GM06990 (cell line): ENCODE measurements around the gene CAMK2A.

Experiments
- DNase-seq: peaks from one replicate; pipeline ENCODE4 v3.0.0-alpha.2; 2011; ENCODE audit not compliant: insufficient read length; ENCODE audit errors: extremely low read depth
- H3K27me3 ChIP-seq: replicated peaks from 2 replicates; pipeline ENCODE4 v1.6.0; 2011; ENCODE audit warnings: low read length; ENCODE audit not compliant: control insufficient read depth, insufficient read depth
- H3K36me3 ChIP-seq: 2 replicates; pipeline ENCODE4 v1.5.1; 2011; ENCODE audit warnings: low read length; ENCODE audit not compliant: control insufficient read depth, insufficient read depth
- H3K4me3 ChIP-seq: replicated peaks from 2 replicates; pipeline ENCODE4 v1.5.1; 2011; ENCODE audit warnings: low read depth, mild to moderate bottlenecking, control low read depth, low read length
- CTCF ChIP-seq: IDR thresholded peaks from 2 replicates; pipeline ENCODE4 v1.5.1; 2011; ENCODE audit warnings: low read length, control low read depth, mild to moderate bottlenecking, inconsistent platforms; ENCODE audit not compliant: insufficient read depth, poor library complexity, severe bottlenecking

CAMK2A gene

GRCh38 chr5:150202501-150202900 lies 87.1 kb downstream of the CAMK2A start:
- peaks cover 6% of the 10 kb centered on the region for H3K27me3 ChIP-seq
- H3K4me3 ChIP-seq: no peak overlapping the region
- DNase-seq: no peak
- no peaks in the 10 kb centered on the region for H3K36me3 ChIP-seq
- no peak for TF ChIP-seq CTCF

GRCh38 chr5:150197476-150197875 lies 92.1 kb downstream of the CAMK2A start:
- DNase-seq: no peak
- H3K36me3 ChIP-seq: no peaks in the 10 kb centered on the region
- peaks cover 7% of the 10 kb centered on the region for H3K27me3 ChIP-seq
- H3K4me3 ChIP-seq: no peak overlapping the region
- no peak for TF ChIP-seq CTCF

- peaks cover 7% of the 10 kb centered on the region for H3K27me3 ChIP-seq
- TF ChIP-seq CTCF: no peak
- no peak overlapping the region for H3K4me3 ChIP-seq
- H3K36me3 ChIP-seq: no peaks in the 10 kb centered on the region
- DNase-seq: no peak
Measured at GRCh38 chr5:150196986-150197385, 92.6 kb downstream of the CAMK2A start.

- Histone ChIP-seq H3K36me3 (no peaks in the 10 kb centered on the region), H3K4me3 (no peak overlapping the region), H3K27me3 (peaks cover 7% of the 10 kb centered on the region)
- TF ChIP-seq CTCF: no peak
- no peak for DNase-seq
Measured at GRCh38 chr5:150196514-150196913, 93.1 kb downstream of the CAMK2A start.

GRCh38 chr5:150195736-150196485 lies 93.7 kb downstream of the CAMK2A start:
- H3K27me3 ChIP-seq: peaks cover 8% of the 10 kb centered on the region
- no peak for TF ChIP-seq CTCF
- H3K36me3 ChIP-seq: no peaks in the 10 kb centered on the region
- DNase-seq: no peak
- H3K4me3 ChIP-seq: no peak overlapping the region

GRCh38 chr5:150192462-150192861 lies 97.1 kb downstream of the CAMK2A start:
- Histone ChIP-seq H3K36me3 (no peaks in the 10 kb centered on the region), H3K27me3 (peaks cover 4% of the 10 kb centered on the region), H3K4me3 (no peak overlapping the region)
- DNase-seq: no peak
- no peak for TF ChIP-seq CTCF
